Gastroesophageal sphincter (tissue), 3 donors: Measurements from ENCODE around the gene ATP2B2.

ENCODE experiments used
- EP300 ChIP-seq: sonication (generic); formaldehyde crosslinking; IDR thresholded peaks from one replicate; pipeline ENCODE4 v1.6.1; 2017; ENCODE audit warnings: antibody characterized with exemption, mild to moderate bottlenecking
- POLR2A ChIP-seq, 2 donors: fragments of 450-650 bp; IDR thresholded peaks; one replicate each; pipeline ENCODE4 v1.6.1; 2017; ENCODE audit warnings: antibody characterized with exemption in 2 of 2, mild to moderate bottlenecking in 2 of 2, moderate library complexity in 1 of 2
- POLR2AphosphoS5 ChIP-seq: sonication (generic); formaldehyde crosslinking; IDR thresholded peaks from one replicate; pipeline ENCODE4 v1.6.1; 2017; ENCODE audit warnings: antibody characterized with exemption
- TF ChIP-seq, protein P1 (sequence below), 4 experiments: fragments of 200-600 bp in 2 of 4; fragments of 450-650 bp in 2 of 4; sonication (generic) in 1 of 4; IDR thresholded peaks; one replicate each; pipeline ENCODE4 v1.5.1; 2017 to 2019; ENCODE audit warnings: antibody characterized with exemption in 4 of 4, mild to moderate bottlenecking in 2 of 4, moderate library complexity in 2 of 4

DNA sequence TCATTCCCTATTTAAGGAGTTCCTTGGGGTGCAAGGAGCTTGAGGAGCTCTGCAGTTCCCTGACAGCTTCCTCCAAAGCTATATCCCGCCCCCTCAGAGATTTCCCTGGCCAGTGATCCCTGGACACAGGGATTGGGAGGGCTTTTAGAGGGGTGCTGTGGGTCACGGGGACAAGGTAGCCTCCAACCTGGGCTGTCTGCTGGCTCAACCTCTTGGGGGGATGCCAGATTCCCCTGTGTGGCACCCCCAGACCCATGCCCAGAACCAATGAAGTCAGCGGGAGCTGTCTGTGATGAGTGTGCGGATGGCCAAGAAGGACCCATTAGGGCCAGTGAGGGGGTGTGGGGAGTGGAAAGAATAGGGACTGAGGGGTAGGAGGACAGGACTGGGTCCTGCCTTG is 21.0 kb upstream of the ATP2B2 start:
- TF ChIP-seq, protein P1, sequence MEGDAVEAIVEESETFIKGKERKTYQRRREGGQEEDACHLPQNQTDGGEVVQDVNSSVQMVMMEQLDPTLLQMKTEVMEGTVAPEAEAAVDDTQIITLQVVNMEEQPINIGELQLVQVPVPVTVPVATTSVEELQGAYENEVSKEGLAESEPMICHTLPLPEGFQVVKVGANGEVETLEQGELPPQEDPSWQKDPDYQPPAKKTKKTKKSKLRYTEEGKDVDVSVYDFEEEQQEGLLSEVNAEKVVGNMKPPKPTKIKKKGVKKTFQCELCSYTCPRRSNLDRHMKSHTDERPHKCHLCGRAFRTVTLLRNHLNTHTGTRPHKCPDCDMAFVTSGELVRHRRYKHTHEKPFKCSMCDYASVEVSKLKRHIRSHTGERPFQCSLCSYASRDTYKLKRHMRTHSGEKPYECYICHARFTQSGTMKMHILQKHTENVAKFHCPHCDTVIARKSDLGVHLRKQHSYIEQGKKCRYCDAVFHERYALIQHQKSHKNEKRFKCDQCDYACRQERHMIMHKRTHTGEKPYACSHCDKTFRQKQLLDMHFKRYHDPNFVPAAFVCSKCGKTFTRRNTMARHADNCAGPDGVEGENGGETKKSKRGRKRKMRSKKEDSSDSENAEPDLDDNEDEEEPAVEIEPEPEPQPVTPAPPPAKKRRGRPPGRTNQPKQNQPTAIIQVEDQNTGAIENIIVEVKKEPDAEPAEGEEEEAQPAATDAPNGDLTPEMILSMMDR (IDR thresholded peaks at IDR 0.05), result no peak
- TF ChIP-seq EP300 (no peak), POLR2A (IDR thresholded peaks at IDR 0.05) (no peak), POLR2AphosphoS5 (no peak)
